Measurements from ENCODE around the gene ARHGAP26. TPM values are rescaled to one million over a fixed set of nuclear protein-coding genes. Genes with fewer than 3 reads are reported as not detected.

The ARHGAP26 gene
- total and polyA plus RNA-seq, 2 of the 4 experiments (the other 2 are of a cell fraction), result 0.54 to 0.56 TPM

- intact Hi-C loops (cut with micrococcal nuclease), result loop anchor here (5.0 to 10.0 kb wide), 2 partner anchors 32 to 615 kb away; no protein-coding TSS in a partner anchor
- TF ChIP-seq RCOR1 (IDR thresholded peaks at IDR 0.05; ENCODE audit: insufficient replicate concordance, low read length) (no peak), CEBPB (IDR thresholded peaks at IDR 0.05; ENCODE audit: low read depth, low read length) (no peak), NFE2L2 (IDR thresholded peaks at IDR 0.05; ENCODE audit: low read depth, low read length) (no peak), BHLHE40 (IDR thresholded peaks at IDR 0.05; ENCODE audit: low read depth, low read length) (no peak), SMC3 (IDR thresholded peaks at IDR 0.05; ENCODE audit: low read depth, low read length) (no peak)
These were observed 439.8 kb downstream of the ARHGAP26 start for GRCh38 chr5:143209881-143210395.

More at GRCh38 chr5:143209881-143210395, 439.8 kb downstream of the ARHGAP26 start:
- in situ Hi-C loops (cut with MboI; ENCODE audit: low sequenced_read_pairs) (no loop called here), dilution Hi-C loops (cut with HindIII; ENCODE audit: low sequenced_read_pairs, unreplicated experiment) (no loop called here)
- Histone ChIP-seq H3K23ac (ENCODE audit: low read depth, low read length) (no peak overlapping the region), H3K4me3 (ENCODE audit: insufficient read depth, low read depth, low read length) (no peak overlapping the region), H2AK5ac (ENCODE audit: low read depth, low read length) (no peak overlapping the region), H3K56ac (ENCODE audit: extremely low read depth, insufficient read depth, low read length) (no peak overlapping the region), H4K8ac (ENCODE audit: low read depth in 2 of 2, low read length in 2 of 2) (no peak overlapping the region), H3K27ac (ENCODE audit: insufficient read depth, low read length) (no peak overlapping the region), H3K4ac (ENCODE audit: low read depth, low read length) (no peak overlapping the region), H2BK120ac (ENCODE audit: low read depth, low read length) (no peak overlapping the region), H3K36me3 (ENCODE audit: control insufficient read depth, insufficient read depth, low read length) (no peaks in the 10 kb centered on the region), H3K9ac (ENCODE audit: low read depth, low read length) (no peak overlapping the region), H2BK15ac (ENCODE audit: low read depth, low read length) (no peak overlapping the region), H3K9me1 (ENCODE audit: insufficient read depth, low read length) (peaks cover 6% of the 10 kb centered on the region; the same call in 1 of the 2 replicates), H3K4me1 (ENCODE audit: control insufficient read depth, insufficient read depth, low read length) (peaks cover 8% of the 10 kb centered on the region), H3K27me3 (ENCODE audit: control insufficient read depth, insufficient read depth, low read length) (no peaks in the 10 kb centered on the region), H3K79me1 (ENCODE audit: low read depth in 1 of 2, low read length in 2 of 2) (no peaks in the 10 kb centered on the region; a peak in 1 of 4 replicates), H2AK9ac (replicated peaks; ENCODE audit: low read depth, low read length, poor library complexity) (no peak overlapping the region), H3K9me3 (ENCODE audit: control insufficient read depth, insufficient read depth, low read length) (no peaks in the 10 kb centered on the region), H2BK5ac (ENCODE audit: low read depth, low read length, poor library complexity, severe bottlenecking) (no peak overlapping the region), H3K18ac (ENCODE audit: low read depth, low read length) (no peak overlapping the region), H4K20me1 (ENCODE audit: insufficient read depth, low read length) (no peaks in the 10 kb centered on the region), H2AFZ (replicated peaks; ENCODE audit: low read length, poor library complexity) (no peak overlapping the region), H3K14ac (replicated peaks; ENCODE audit: low read depth, low read length) (no peak overlapping the region), H4K5ac (ENCODE audit: low read depth, low read length) (no peak overlapping the region), H4K91ac (ENCODE audit: insufficient read depth, low read depth, low read length) (no peak overlapping the region), H3K4me2 (ENCODE audit: low read depth, low read length) (no peak overlapping the region), H2BK20ac (ENCODE audit: low read depth, low read length) (no peak overlapping the region)
- no peak for ATAC-seq (ENCODE audit: low read depth)
- BruUV-seq (replicated peaks), result no TSS peak
- ChIA-PET CTCF (interaction anchor here (0.6 kb wide), 3 partner anchors 46 to 1258 kb away, joined by 3 to 4 read pairs (median 3); no protein-coding TSS in a partner anchor), POLR2A (ENCODE audit: unreplicated experiment) (no interaction called here)
- 100% methylated on average over 5 of the region's 11 CpGs; no CpG with 5 or more reads in 1 of the 2 experiments for WGBS, 2 experiments (ENCODE audit: extremely low coverage in 2 of 2, insufficient read length in 1 of 2)
- no peak for DNase-seq
